Hippocampal formation (tissue), 2 donors: ENCODE measurements around the gene LRFN4.

ENCODE experiments used
- DNase-seq, 2 donors: peaks; one replicate each; lab custom pipeline; 2025; lab: John Stamatoyannopoulos, UW

The LRFN4 gene

GRCh38 chr11:66889960-66890359 is 33.1 kb downstream of the LRFN4 start:
- no peak for DNase-seq

- DNase-seq, result no peak
Measured at GRCh38 chr11:66891851-66892660, 35.2 kb downstream of the LRFN4 start.

- DNase-seq, result no peak
Measured at GRCh38 chr11:66892911-66893310, 36.0 kb downstream of the LRFN4 start.

GRCh38 chr11:66894141-66894540 is 37.3 kb downstream of the LRFN4 start:
- no peak for DNase-seq

GRCh38 chr11:66901964-66902390 is 45.1 kb downstream of the LRFN4 start:
- DNase-seq, result no peak

- no peak for DNase-seq
Measured at GRCh38 chr11:66902486-66903177, 45.8 kb downstream of the LRFN4 start.

GRCh38 chr11:66904055-66904454 is 47.2 kb downstream of the LRFN4 start:
- no peak for DNase-seq

GRCh38 chr11:66904561-66904960 is 47.7 kb downstream of the LRFN4 start:
- DNase-seq, result no peak

GRCh38 chr11:66904981-66905521 is 48.2 kb downstream of the LRFN4 start:
- no peak for DNase-seq

GRCh38 chr11:66905631-66906030 is 48.8 kb downstream of the LRFN4 start:
- DNase-seq, result no peak

GRCh38 chr11:66906061-66906733 is 49.3 kb downstream of the LRFN4 start:
- DNase-seq, result no peak

GRCh38 chr11:66907751-66908630 is 51.1 kb downstream of the LRFN4 start:
- no peak for DNase-seq

- no peak for DNase-seq
Measured at GRCh38 chr11:66909181-66909580, 52.3 kb downstream of the LRFN4 start.

- DNase-seq, result no peak
Measured at GRCh38 chr11:66910016-66910415, 53.2 kb downstream of the LRFN4 start.
